GM12875 (cell line): Measurements from ENCODE around the gene USP47.

Experiments
- H3K4me3 ChIP-seq: one replicate; pipeline ENCODE4 v1.5.1; 2011; ENCODE audit warnings: low read depth, low read length, control low read depth
- CTCF ChIP-seq: IDR thresholded peaks from 2 replicates; pipeline ENCODE4 v1.5.1; 2011; ENCODE audit warnings: low read depth, mild to moderate bottlenecking, control low read depth, inconsistent platforms, low read length, moderate library complexity, borderline replicate concordance; ENCODE audit not compliant: insufficient read depth

Gene USP47

DNA sequence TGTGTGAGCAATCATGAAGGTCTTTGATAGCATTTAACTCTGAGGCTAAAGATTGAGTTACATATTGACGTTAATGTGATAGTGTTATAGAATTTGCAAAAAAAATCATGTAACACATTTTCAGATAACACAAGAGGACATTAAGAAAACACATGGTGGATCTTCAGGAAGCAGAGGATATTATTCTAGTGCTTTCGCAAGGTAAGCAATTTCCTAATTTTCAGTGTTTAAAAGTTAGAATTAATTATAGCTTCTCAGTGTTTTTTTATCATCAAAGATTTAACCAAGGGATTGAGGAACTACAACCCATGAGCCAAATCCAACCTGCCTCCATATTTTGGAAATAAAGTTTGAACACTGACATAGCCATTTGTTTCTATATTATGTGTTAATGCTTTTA, 88.1 kb downstream of the USP47 start:
- no peak overlapping the region for H3K4me3 ChIP-seq
- TF ChIP-seq CTCF = no peak

- peak; percentile 27; the same call in 1 of the 2 replicates for TF ChIP-seq CTCF
Observed at GRCh38 chr11:11931461-11932055, 89.8 kb downstream of the USP47 start.

DNA sequence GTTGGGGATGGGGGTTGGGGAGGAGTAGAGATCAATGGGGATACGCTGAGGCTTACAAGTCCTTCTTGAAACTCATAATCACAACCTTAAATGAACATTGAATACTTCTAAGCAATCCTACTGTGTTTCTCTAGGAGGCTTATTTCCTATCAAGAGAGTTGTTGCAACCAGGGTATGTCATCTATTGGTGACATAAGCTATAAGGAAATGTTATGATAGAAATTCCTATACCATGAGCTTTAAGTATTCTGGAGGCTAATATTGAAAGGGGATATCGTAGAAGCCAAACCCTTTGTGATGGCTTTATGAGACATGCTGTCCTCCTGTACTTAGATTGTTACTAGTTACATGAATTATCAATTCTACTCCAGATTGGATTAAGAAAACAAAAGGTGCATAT, 93.8 kb downstream of the USP47 start:
- H3K4me3 ChIP-seq = no peak overlapping the region
- no peak for TF ChIP-seq CTCF

More at GRCh38 chr11:11931461-11932055, 89.8 kb downstream of the USP47 start:
- no peak overlapping the region for H3K4me3 ChIP-seq

GRCh38 chr11:11937433-11937832, 95.7 kb downstream of the USP47 start:
- TF ChIP-seq CTCF = no peak
- H3K4me3 ChIP-seq = no peak overlapping the region

DNA sequence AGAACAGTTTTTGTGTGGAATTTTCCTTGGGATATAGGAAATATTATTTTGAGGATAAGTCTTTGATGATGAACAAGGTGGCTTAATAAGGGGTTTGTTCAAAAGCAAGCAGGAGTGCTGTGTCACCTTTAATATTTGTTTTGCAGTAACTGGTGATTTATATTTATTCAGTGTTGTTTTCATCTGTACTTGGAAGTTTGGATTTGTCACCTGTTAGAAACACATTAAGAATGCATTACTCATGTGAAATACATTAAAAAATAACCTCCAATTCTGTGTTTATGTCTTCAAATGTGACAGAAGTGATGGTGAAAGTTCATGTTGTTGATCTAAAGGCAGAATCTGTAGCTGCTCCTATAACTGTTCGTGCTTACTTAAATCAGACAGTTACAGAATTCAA, 96.2 kb downstream of the USP47 start:
- H3K4me3 ChIP-seq = no peak overlapping the region
- TF ChIP-seq CTCF = no peak

GRCh38 chr11:11940551-11940950, 98.8 kb downstream of the USP47 start:
- TF ChIP-seq CTCF = no peak
- H3K4me3 ChIP-seq = no peak overlapping the region

DNA sequence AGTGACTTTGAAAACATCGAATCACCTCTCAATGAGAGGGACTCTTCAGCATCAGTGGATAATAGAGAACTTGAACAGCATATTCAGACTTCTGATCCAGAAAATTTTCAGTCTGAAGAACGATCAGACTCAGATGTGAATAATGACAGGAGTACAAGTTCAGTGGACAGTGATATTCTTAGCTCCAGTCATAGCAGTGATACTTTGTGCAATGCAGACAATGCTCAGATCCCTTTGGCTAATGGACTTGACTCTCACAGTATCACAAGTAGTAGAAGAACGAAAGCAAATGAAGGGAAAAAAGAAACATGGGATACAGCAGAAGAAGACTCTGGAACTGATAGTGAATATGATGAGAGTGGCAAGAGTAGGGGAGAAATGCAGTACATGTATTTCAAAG, 100.9 kb downstream of the USP47 start:
- TF ChIP-seq CTCF = no peak
- H3K4me3 ChIP-seq = no peak overlapping the region
